ENCODE results near the gene BANK1.

BANK1 gene

DNA sequence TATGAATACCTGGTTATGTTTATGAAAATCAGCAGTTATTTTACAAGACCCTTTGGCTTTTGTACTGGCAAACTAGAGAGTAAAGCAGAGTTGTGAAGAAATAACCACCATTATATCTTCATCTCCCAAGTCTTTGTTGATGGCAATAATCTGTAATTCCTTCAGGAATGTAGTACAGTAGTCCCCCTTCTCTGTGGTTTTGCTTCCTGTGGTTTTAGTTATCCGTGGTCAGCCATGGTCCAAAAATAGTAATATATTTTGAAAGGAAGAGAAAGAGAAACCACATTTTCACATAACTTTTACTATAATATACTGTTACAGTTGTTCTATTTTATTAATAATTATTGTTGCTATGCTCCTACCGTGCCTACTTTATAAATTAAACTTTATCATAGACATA lies 27.8 kb downstream of the BANK1 start:
- no peak for DNase-seq (ENCODE audit: low read depth in 1 of 2, low spot score in 1 of 2)

GRCh38 chr4:101823864-101824263 lies 33.3 kb downstream of the BANK1 start:
- no peak for DNase-seq (ENCODE audit: low read depth in 1 of 2, low spot score in 1 of 2)

DNA sequence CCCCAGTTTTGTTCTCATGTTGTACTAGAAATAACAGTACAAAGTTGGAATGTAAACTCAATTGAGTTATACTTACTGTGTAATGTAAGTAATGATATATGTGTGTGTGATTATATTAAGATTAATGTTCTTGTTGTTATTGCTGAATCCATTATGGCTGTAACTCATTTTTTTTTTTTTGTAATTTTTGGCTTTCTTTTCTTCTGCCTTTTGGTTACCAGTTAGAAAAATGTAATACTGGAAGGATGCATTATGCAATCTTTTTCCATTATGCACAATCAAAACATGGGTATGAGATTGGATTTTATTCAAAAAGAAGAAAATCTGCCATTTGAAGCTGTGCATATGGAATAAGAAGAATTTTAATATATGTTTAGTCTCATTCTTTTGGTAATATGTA lies 34.0 kb downstream of the BANK1 start:
- no peak for DNase-seq (ENCODE audit: low read depth in 1 of 2, low spot score in 1 of 2)

- no peak for DNase-seq (ENCODE audit: low read depth in 1 of 2, low spot score in 1 of 2)
Measured at GRCh38 chr4:101825953-101826352, 35.4 kb downstream of the BANK1 start.

DNA sequence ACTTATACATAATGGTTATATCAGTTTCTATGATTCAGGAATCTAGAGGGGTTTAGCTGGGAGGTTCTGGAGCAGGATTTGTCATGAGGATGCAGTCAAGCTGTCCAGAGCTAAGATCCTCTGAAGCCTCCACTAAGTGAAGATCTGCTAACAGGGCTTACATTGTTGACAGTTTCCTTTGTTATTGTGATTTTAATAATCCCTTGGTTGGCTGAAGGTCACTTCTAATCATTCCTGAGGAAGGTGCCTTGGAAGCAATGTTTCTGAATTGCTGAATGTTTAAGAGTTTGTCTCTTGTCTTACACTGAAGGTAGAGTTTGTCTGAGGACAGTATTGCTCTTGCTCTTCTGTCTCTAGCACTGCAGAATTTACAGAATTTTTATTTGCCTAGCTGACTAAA lies 41.3 kb downstream of the BANK1 start:
- no peak for DNase-seq (ENCODE audit: low read depth in 1 of 2, low spot score in 1 of 2)

DNA sequence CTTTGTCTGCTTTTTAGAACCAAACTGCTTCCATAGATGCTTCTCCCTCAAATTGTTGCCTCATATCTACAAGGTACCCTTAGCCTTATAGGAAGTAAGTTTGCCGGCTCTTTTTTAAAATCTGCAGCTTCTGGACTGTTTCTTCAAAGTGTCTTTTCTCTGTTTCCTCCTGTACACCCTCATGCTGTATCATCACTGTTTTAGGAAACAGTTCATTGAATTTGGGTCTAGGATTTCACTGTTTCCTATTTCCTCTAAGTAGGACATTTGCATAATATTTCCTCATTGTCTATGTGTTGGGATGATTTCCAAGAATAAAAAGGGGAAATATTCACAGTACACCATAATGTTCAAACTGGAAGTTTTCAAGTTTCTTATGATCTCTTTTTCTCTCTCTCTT lies 43.0 kb downstream of the BANK1 start:
- DNase-seq (ENCODE audit: low read depth in 1 of 2, low spot score in 1 of 2): no peak

GRCh38 chr4:101835121-101835904 lies 44.8 kb downstream of the BANK1 start:
- DNase-seq (ENCODE audit: low read depth in 1 of 2, low spot score in 1 of 2): no peak

DNA sequence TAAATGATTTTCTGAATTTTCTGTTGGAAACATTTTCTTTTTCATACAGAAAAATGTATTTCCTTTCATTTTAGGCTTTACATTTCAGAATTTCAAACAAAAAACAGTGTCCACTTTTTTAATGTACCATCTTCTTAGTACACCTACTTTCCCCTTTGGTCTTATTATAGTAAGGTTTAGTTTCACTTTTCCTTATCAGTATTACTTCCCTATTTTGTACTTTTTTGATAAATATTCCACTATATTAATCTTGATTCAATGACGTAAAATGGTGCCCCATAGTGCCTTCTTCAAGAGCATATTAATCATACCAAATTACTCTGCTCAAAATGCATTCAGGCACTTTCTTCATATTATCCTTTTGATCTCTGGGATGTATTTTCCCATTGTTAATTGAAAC lies 52.5 kb downstream of the BANK1 start:
- DNase-seq (ENCODE audit: low read depth in 1 of 2, low spot score in 1 of 2): no peak

GRCh38 chr4:101846550-101846949 lies 56.0 kb downstream of the BANK1 start:
- no peak for DNase-seq (ENCODE audit: low read depth in 1 of 2, low spot score in 1 of 2)

DNA sequence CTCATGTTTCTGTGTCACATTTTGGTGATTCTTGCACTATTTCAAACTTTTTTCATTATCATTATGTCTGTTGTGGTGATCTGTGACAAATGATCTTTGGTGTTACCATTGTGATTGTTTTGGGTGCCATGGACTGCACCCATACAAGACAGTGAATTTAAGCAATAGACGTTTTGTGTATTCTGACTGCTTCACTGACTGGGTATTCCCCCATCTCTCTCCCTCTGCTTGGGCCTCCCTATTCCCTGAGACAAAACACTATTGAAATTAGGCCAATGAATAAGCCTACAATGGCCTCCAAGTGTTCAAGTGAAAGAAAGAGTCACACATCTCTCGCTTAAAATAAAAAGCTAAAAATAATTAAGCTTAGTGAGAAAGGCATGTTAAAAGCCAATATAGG lies 60.2 kb downstream of the BANK1 start:
- no peak for DNase-seq (ENCODE audit: low read depth in 1 of 2, low spot score in 1 of 2)

DNA sequence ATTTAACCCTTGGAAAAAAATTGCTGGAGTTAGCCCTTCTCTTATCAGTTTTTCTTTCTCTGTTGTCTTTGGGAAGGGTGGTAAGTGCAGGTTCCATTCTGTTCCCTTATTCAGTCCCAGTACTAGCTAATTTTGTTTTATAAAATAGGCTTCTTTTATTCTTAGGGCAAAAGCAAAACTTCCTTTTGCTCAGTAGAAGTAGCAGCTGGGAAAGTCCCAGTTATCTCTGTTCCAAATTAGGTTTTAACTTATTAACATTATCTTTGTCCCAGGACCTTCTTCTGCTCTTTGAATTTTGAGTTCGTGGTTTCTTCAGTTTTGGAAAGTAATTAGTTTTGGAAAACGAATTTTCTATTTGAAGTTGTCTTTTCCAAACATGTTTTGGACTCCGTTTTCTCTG lies 61.1 kb downstream of the BANK1 start:
- DNase-seq (ENCODE audit: low read depth in 1 of 2, low spot score in 1 of 2): no peak

DNA sequence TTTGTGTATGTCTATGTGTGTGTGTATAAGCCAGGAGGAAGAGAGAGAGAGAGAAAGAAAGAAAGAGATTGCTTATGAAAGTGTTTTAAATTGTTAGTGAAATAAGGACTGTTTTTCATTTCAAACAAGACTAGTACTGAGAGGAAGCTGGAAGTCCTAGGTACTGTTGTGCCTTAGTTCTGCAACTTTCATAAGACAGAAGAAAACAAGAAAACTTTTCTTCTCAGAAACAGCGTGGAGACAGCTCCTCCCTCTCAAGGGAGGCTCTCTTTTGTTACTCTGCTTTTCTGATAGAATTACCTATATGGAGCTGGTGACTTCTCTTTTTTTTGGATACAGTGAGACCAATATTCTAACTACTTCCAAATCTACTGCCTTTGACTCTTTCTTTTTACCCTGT lies 62.5 kb downstream of the BANK1 start:
- DNase-seq (ENCODE audit: low read depth in 1 of 2, low spot score in 1 of 2): no peak

- DNase-seq (ENCODE audit: low read depth in 1 of 2, low spot score in 1 of 2): no peak
Measured at GRCh38 chr4:101853691-101854090, 63.2 kb downstream of the BANK1 start.

DNA sequence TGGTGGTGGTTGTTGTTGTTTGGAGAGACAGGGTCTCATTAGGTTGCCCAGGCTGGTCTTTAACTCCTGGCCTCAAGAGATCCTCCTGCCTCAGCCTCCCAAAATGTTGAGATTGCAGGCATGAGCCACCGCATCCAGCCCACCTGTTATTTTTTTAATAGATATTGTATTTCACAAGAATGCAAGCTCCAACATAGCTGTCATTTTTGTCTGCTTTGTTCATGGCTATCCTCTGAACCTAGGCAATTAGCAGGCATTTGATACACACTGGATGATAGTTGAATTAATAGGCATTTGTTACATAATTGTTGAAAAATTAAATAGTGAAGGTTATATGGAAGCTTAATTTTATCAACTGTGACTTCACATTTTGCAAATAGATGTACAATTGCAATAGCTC lies 64.7 kb downstream of the BANK1 start:
- DNase-seq (ENCODE audit: low read depth in 1 of 2, low spot score in 1 of 2): no peak

- DNase-seq (ENCODE audit: low read depth in 1 of 2, low spot score in 1 of 2): no peak
Measured at GRCh38 chr4:101856149-101856548, 65.6 kb downstream of the BANK1 start.

GRCh38 chr4:101857176-101857575 lies 66.6 kb downstream of the BANK1 start:
- DNase-seq (ENCODE audit: low read depth in 1 of 2, low spot score in 1 of 2): no peak

DNA sequence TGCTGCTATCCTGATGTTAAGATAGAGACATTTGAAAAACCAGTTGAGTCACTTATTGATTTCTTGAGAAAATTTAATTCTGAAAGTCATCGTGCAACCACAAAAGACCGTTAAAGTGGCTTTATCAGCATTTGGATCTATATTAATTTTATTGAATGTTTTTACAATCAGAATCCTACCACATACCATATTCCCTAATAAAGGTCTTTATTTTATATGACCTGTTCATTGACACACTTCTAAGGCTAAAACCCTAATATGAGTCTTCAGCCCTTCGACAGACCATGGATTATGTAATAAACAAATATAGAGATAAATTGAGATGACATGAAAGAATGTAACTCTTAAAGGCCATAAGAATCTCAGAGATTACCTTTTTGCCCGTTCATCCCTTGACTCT lies 68.1 kb downstream of the BANK1 start:
- no peak for DNase-seq (ENCODE audit: low read depth in 1 of 2, low spot score in 1 of 2)

- DNase-seq (ENCODE audit: low read depth in 1 of 2, low spot score in 1 of 2): no peak
Measured at GRCh38 chr4:101862595-101862994, 72.1 kb downstream of the BANK1 start.

DNA sequence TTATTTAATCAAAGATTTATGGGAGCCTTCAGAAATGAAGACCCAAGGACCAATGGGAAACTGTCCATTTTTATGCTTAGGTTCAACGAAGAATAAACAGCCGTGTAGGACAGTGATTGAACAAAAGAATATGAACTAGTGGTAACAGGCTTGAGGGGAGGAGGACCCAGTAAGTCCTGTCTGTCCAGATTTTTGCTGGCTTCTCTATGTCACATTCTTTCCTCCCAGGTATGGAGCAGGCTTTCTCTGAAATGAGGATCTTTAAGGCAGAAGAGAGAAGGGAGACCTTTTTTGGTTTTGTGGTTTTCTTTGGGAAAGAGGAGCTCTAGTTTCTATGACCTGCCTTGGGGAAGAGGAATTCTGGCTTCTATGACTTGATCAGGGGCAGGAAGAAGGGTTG lies 74.1 kb downstream of the BANK1 start:
- no peak for DNase-seq (ENCODE audit: low read depth in 1 of 2, low spot score in 1 of 2)

- no peak for DNase-seq (ENCODE audit: low read depth in 1 of 2, low spot score in 1 of 2)
Measured at GRCh38 chr4:101865501-101866062, 75.1 kb downstream of the BANK1 start.

DNA sequence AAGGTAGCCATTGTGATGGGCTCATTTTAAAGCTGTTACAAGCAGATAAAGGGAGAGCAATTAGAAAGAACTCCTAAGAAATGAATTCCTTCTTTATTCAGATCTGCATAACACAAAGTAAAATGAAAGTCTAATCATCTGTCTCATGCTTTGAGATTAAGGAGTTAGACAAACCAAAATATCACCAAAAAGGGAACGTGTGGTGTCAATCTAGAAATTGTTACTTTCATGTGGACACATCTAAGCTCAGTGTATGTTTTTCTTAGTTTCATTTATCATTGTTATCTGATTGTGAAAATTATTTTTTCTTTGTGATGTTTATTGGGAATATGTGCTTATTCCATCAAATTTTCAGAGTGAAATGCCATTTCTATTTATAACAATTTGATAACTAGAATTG lies 80.3 kb downstream of the BANK1 start:
- DNase-seq (ENCODE audit: low read depth in 1 of 2, low spot score in 1 of 2): no peak

GRCh38 chr4:101871962-101872676 lies 81.6 kb downstream of the BANK1 start:
- DNase-seq (ENCODE audit: low read depth in 1 of 2, low spot score in 1 of 2): no peak

- DNase-seq (ENCODE audit: low read depth in 1 of 2, low spot score in 1 of 2): no peak
Measured at GRCh38 chr4:101885574-101885973, 95.0 kb downstream of the BANK1 start.

Data from stimulated activated CD4-positive, alpha-beta T cell treated with anti-CD3 and anti-CD28 coated beads, Interleukin-15, amount 100 ng/mL, for 1 hour (primary cell).